Activated CD4-positive, alpha-beta T cell treated with anti-CD3 and anti-CD28 coated beads, Interleukin-2, amount 10 ng/mL, durations not matched to agents 7 days and 5 days (primary cell): ENCODE measurements around the gene ABLIM1. TPM values are rescaled to one million over a fixed set of nuclear protein-coding genes. Genes with fewer than 3 reads are reported as not detected.
A peak's percentile ranks its signal among the peaks of the same experiment; 100 is the strongest.

Source experiments
- CTCF ChIA-PET: fragments of 350-600 bp; sonication (Branson Sonifier 250); formaldehyde crosslinking; loops from one replicate; lab custom pipeline; 2021; ENCODE audit warnings: antibody characterized with exemption; lab: Charles Lee
- POLR2A ChIA-PET: fragments of 350-600 bp; sonication (Branson Sonifier 250); formaldehyde crosslinking; loops from one replicate; lab custom pipeline; 2021; ENCODE audit warnings: antibody characterized with exemption; lab: Charles Lee
- DNase-seq: peaks from one replicate; pipeline ENCODE4 v3.0.0-alpha.2; 2020
- H3K27ac Mint-ChIP-seq: one replicate; pipeline ENCODE4 v1.8.0; 2021; ENCODE audit warnings: mild to moderate bottlenecking, moderate library complexity, mixed read lengths
- H3K27me3 Mint-ChIP-seq: one replicate; pipeline ENCODE4 v1.8.0; 2021; ENCODE audit warnings: mixed read lengths
- H3K36me3 Mint-ChIP-seq: one replicate; pipeline ENCODE4 v1.8.0; 2021; ENCODE audit warnings: low read depth, mixed read lengths
- H3K4me1 Mint-ChIP-seq: one replicate; pipeline ENCODE4 v1.8.0; 2021; ENCODE audit warnings: mixed read lengths
- H3K4me3 Mint-ChIP-seq: one replicate; pipeline ENCODE4 v1.8.0; 2021; ENCODE audit warnings: mild to moderate bottlenecking, moderate library complexity, mixed read lengths
- H3K9me3 Mint-ChIP-seq: one replicate; pipeline ENCODE4 v1.8.0; 2021; ENCODE audit warnings: mixed read lengths
- total RNA-seq, 2 experiments: library from RNA; stranded (reverse); gene quantifications; one replicate each; pipeline ENCODE4 v1.2.3, GENCODE V29; 2021

The ABLIM1 gene
- total RNA-seq, 2 experiments from 2014 or later, result 141 to 161 TPM

DNA sequence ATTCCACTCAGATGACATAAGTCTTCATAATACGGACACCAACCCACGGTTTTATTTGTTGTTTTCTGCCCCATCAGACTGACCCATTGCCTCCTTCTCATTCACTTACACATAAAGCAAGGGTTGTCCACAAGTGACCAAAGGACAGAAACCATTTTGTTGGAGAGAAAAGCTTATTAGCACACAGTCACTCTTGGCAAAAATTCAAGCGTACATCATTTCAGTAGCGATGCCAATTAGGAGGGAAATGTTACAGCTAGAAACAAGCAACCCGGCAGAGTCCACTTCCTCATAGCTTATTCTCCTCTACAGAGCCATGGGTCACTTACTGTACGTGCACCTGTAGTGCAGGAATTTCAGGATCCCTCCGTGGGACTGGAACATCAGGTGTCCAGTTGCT is 23.0 kb downstream of the ABLIM1 start:
- peaks cover 43% of the 10 kb centered on the region for H3K27me3 Mint-ChIP-seq
- CTCF ChIA-PET, result interaction anchor here (0.9 to 1.3 kb wide), 3 partner anchors 12 to 59 kb away, joined by 3 to 5 read pairs (median 4); no protein-coding TSS in a partner anchor
- H3K36me3 Mint-ChIP-seq, result no peaks in the 10 kb centered on the region
- H3K9me3 Mint-ChIP-seq, result no peaks in the 10 kb centered on the region
- no peak overlapping the region for H3K27ac Mint-ChIP-seq
- DNase-seq, result no peak
- peaks cover 15% of the 10 kb centered on the region for H3K4me1 Mint-ChIP-seq
- POLR2A ChIA-PET, result interaction anchor here (0.6 kb wide), 1 partner anchor 19 kb away, joined by 4 read pairs; no protein-coding TSS in a partner anchor
- no peak overlapping the region for H3K4me3 Mint-ChIP-seq

- ChIA-PET POLR2A (interaction anchor here (0.6 kb wide), 1 partner anchor 19 kb away, joined by 4 read pairs; no protein-coding TSS in a partner anchor), CTCF (interaction anchor here (0.9 to 1.3 kb wide), 3 partner anchors 13 to 60 kb away, joined by 3 to 5 read pairs (median 4); no protein-coding TSS in a partner anchor)
- DNase-seq, result no peak
- Mint-ChIP-seq H3K9me3 (no peaks in the 10 kb centered on the region), H3K36me3 (no peaks in the 10 kb centered on the region), H3K4me1 (peaks cover 15% of the 10 kb centered on the region), H3K27ac (no peak overlapping the region), H3K4me3 (no peak overlapping the region), H3K27me3 (peaks cover 48% of the 10 kb centered on the region)
These were observed 23.5 kb downstream of the ABLIM1 start for GRCh38 chr10:114634609-114634979.

GRCh38 chr10:114632869-114633715 is 25.0 kb downstream of the ABLIM1 start:
- H3K4me1 Mint-ChIP-seq, result peaks cover 15% of the 10 kb centered on the region
- H3K36me3 Mint-ChIP-seq, result no peaks in the 10 kb centered on the region
- DNase-seq, result no peak
- no peaks in the 10 kb centered on the region for H3K9me3 Mint-ChIP-seq
- ChIA-PET CTCF (interaction anchor here (1.0 to 1.1 kb wide), 3 partner anchors 106 to 189 kb away, joined by 3 to 4 read pairs (median 3); partner anchors contain the start of gene FHIP2A), POLR2A (no interaction called here)
- peaks cover 53% of the 10 kb centered on the region for H3K27me3 Mint-ChIP-seq
- no peak overlapping the region for H3K4me3 Mint-ChIP-seq
- H3K27ac Mint-ChIP-seq, result no peak overlapping the region

DNA sequence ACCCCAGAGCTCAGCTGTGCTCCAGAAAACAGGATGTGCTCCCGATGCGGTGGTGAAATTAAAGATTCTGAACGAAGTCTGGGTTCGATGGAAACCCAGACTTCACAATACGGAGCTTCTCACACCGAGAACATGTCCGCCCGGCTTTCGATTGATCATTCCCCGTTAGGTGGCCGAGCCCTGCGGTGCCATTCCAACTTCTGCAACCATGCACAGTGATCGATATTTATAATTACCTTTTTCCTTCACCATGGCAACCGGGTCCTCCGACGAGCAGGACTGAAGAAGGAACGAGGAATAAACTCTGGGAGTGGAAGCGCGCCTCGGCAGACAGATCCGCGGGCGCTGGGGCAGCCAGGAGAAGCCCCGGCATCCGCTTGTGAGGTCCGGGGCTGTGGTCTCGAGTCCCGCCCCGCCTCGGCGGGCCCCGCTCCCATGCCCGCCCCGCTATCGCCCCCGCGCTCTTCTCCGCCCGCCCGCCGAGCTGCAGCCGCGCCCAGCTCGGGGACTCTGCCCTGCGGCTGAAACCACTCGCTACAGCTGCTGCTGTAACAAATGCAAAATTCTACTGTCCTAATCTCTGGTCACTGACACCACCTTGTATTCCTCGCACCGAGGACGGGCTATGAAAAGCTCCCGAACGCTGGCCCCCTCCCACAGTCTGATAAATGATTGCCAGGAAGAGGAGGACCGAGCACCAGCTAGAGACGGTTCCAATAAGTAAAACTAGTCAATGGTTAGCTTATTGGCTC is 26.2 kb downstream of the ABLIM1 start:
- POLR2A ChIA-PET, result no interaction called here

GRCh38 chr10:114631090-114631665 is 26.9 kb downstream of the ABLIM1 start:
- CTCF ChIA-PET, result interaction anchor here (1.3 kb wide), 1 partner anchor 14 kb away, joined by 3 read pairs; no protein-coding TSS in a partner anchor
- no peaks in the 10 kb centered on the region for H3K36me3 Mint-ChIP-seq
- H3K9me3 Mint-ChIP-seq, result peaks cover 2% of the 10 kb centered on the region
- POLR2A ChIA-PET, result no interaction called here
- H3K27me3 Mint-ChIP-seq, result peaks cover 57% of the 10 kb centered on the region
- H3K4me1 Mint-ChIP-seq, result peaks cover 15% of the 10 kb centered on the region
- no peak overlapping the region for H3K27ac Mint-ChIP-seq
- H3K4me3 Mint-ChIP-seq, result peak overlapping the region; percentile 67
- DNase-seq, result no peak

More for the DNA sequence above, 26.2 kb downstream of the ABLIM1 start:
- peak overlapping the region; percentile 67 for H3K4me3 Mint-ChIP-seq
- peak; percentile 8 for DNase-seq
- H3K4me1 Mint-ChIP-seq, result peaks cover 15% of the 10 kb centered on the region
- H3K27ac Mint-ChIP-seq, result no peak overlapping the region
- CTCF ChIA-PET, result interaction anchor here (0.8 to 1.3 kb wide), 2 partner anchors 15 to 22 kb away, joined by 3 read pairs; no protein-coding TSS in a partner anchor
- H3K9me3 Mint-ChIP-seq, result no peaks in the 10 kb centered on the region
- H3K36me3 Mint-ChIP-seq, result no peaks in the 10 kb centered on the region
- H3K27me3 Mint-ChIP-seq, result peaks cover 53% of the 10 kb centered on the region

GRCh38 chr10:114629824-114630730 is 28.0 kb downstream of the ABLIM1 start:
- Mint-ChIP-seq H3K27me3 (peaks cover 51% of the 10 kb centered on the region), H3K27ac (no peak overlapping the region), H3K9me3 (peaks cover 2% of the 10 kb centered on the region), H3K4me1 (peaks cover 15% of the 10 kb centered on the region), H3K4me3 (no peak overlapping the region), H3K36me3 (no peaks in the 10 kb centered on the region)
- no peak for DNase-seq
- ChIA-PET CTCF (interaction anchor here (1.2 to 1.4 kb wide), 3 partner anchors 13 to 173 kb away, joined by 3 to 5 read pairs (median 4); no protein-coding TSS in a partner anchor), POLR2A (no interaction called here)

DNA sequence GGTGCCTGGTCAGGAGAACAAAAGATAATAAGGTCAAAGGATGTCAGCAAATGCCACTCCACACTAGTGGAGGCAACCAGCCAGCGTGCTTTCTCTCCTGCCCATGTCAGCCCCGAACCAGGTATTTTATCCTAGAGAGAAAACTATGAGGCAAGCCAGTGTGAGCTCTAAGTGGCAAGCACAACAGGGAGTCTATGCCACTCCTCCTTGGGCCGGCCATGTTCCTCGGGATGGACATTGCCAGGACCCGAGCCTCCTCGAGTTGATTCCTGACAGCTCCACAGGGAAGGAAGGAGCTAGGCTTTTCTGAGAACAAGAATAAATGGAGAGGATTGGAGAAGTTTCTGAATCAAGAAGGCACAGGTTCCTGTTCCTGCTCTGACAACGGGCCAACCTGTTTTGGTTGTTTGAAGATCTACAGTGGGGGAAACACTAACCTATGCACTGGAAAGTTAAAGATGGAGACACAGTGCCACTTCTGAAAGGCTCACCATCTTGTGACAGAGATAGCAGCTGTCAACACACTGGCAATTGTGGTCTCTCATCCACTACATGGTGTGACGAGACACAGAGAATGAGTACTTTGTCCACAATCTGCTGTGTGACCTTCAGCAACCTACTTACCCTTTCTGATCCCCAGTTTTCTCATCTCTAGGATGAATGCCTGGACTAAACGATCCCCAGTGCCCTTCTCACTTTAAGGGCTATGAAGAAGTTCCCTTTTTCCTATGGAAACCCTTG is 28.8 kb downstream of the ABLIM1 start:
- POLR2A ChIA-PET, result no interaction called here
- Mint-ChIP-seq H3K36me3 (no peaks in the 10 kb centered on the region), H3K9me3 (peaks cover 5% of the 10 kb centered on the region), H3K27ac (no peak overlapping the region), H3K4me3 (no peak overlapping the region), H3K4me1 (peaks cover 19% of the 10 kb centered on the region), H3K27me3 (peaks cover 47% of the 10 kb centered on the region)
- no peak for DNase-seq
- CTCF ChIA-PET, result interaction anchor here (1.3 to 2.0 kb wide), 3 partner anchors 12 to 174 kb away, joined by 3 to 5 read pairs (median 4); no protein-coding TSS in a partner anchor

DNA sequence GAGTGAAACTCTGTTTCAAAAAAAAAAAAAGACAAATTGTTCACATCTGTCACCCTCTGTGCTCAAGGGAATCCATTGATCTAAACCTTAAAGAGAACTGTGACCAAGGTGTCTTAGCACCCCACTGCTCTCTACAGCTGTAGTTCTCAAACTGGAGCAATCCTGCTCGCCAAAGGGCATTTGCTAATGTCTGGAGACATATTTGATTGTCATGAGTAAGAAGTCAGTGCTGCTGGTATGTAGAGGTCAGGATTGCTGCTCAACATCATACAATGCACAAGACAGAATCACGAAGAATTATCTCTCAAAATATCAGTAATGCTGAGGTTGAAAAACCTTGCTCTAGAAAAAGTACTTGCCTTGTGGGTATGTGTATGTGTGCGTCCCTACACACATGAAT is 30.0 kb downstream of the ABLIM1 start:
- ChIA-PET CTCF (interaction anchor here (2.0 kb wide), 1 partner anchor 11 kb away, joined by 4 read pairs; no protein-coding TSS in a partner anchor), POLR2A (no interaction called here)

DNA sequence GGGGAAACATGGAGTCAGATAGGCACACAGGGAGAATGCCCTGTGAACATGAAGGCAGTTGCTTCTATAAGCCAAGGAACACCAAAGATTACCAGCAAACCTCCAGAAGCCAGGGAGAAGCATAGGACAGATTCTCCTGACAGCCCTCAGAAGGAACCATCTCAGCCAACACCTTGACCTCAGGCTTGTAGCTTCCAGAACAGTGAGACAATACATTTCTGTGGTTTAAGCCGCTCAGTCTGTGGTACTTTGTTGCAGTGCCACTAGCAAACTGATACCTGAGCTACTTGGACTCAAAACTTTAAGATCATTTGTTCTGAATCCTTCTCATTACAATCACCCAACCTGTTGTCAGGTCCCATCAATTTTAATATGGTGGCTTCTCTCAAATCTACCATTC is 31.2 kb downstream of the ABLIM1 start:
- ChIA-PET CTCF (interaction anchor here (2.0 kb wide), 1 partner anchor 9 kb away, joined by 4 read pairs; no protein-coding TSS in a partner anchor), POLR2A (no interaction called here)
- H3K27me3 Mint-ChIP-seq, result peaks cover 31% of the 10 kb centered on the region
- H3K36me3 Mint-ChIP-seq, result no peaks in the 10 kb centered on the region
- H3K9me3 Mint-ChIP-seq, result peaks cover 5% of the 10 kb centered on the region
- H3K4me3 Mint-ChIP-seq, result no peak overlapping the region
- H3K27ac Mint-ChIP-seq, result no peak overlapping the region
- no peak for DNase-seq
- H3K4me1 Mint-ChIP-seq, result peaks cover 28% of the 10 kb centered on the region

More for the DNA sequence above, 30.0 kb downstream of the ABLIM1 start:
- Mint-ChIP-seq H3K27ac (no peak overlapping the region), H3K27me3 (peaks cover 42% of the 10 kb centered on the region), H3K9me3 (peaks cover 5% of the 10 kb centered on the region), H3K36me3 (no peaks in the 10 kb centered on the region), H3K4me1 (peaks cover 30% of the 10 kb centered on the region), H3K4me3 (no peak overlapping the region)
- no peak for DNase-seq

- Mint-ChIP-seq H3K27me3 (peaks cover 15% of the 10 kb centered on the region), H3K4me3 (no peak overlapping the region), H3K4me1 (peaks cover 19% of the 10 kb centered on the region), H3K36me3 (no peaks in the 10 kb centered on the region), H3K9me3 (peaks cover 11% of the 10 kb centered on the region), H3K27ac (no peak overlapping the region)
- ChIA-PET CTCF (no interaction called here), POLR2A (no interaction called here)
- DNase-seq, result no peak
These were observed 32.9 kb downstream of the ABLIM1 start for GRCh38 chr10:114624951-114625780.
